ENCODE results near the gene CARD6. TPM values are rescaled to one million over a fixed set of nuclear protein-coding genes. Genes with fewer than 3 reads are reported as not detected.
"Not testable (repeated sequence)": the region's sequence is repeated elsewhere in the genome, so short reads cannot be mapped to it uniquely, and the experiment has no call there.

Gene CARD6
- total RNA-seq, 4 donors from 2014 or later = 4.1 to 20.6 (median 7.1) TPM

- H3K27me3 ChIP-seq = no peaks in the 10 kb centered on the region
- no peak overlapping the region for H3K27ac ChIP-seq
- H3K4me1 ChIP-seq = no peaks in the 10 kb centered on the region
- no peak overlapping the region for H3K4me3 ChIP-seq
- no peak for TF ChIP-seq CTCF (IDR thresholded peaks at IDR 0.05)
- TF ChIP-seq POLR2A (IDR thresholded peaks at IDR 0.05) = no peak
- DNase-seq = no peak
- no peaks in the 10 kb centered on the region for H3K36me3 ChIP-seq
- no peaks in the 10 kb centered on the region for H3K9me3 ChIP-seq
Observed at GRCh38 chr5:40866844-40867243, 25.7 kb downstream of the CARD6 start.

GRCh38 chr5:40869384-40869783 is 28.2 kb downstream of the CARD6 start:
- no peak overlapping the region for H3K4me3 ChIP-seq
- no peaks in the 10 kb centered on the region for H3K4me1 ChIP-seq
- TF ChIP-seq CTCF (IDR thresholded peaks at IDR 0.05) (no peak), POLR2A (IDR thresholded peaks at IDR 0.05) (no peak)
- no peak for DNase-seq
- no peaks in the 10 kb centered on the region for H3K9me3 ChIP-seq
- no peaks in the 10 kb centered on the region for H3K27me3 ChIP-seq
- H3K27ac ChIP-seq = no peak overlapping the region
- no peaks in the 10 kb centered on the region for H3K36me3 ChIP-seq

GRCh38 chr5:40871177-40871576 is 30.0 kb downstream of the CARD6 start:
- no peak for TF ChIP-seq POLR2A (IDR thresholded peaks at IDR 0.05)
- TF ChIP-seq CTCF (IDR thresholded peaks at IDR 0.05) = no peak
- no peak overlapping the region for H3K27ac ChIP-seq
- no peak overlapping the region for H3K4me3 ChIP-seq
- H3K36me3 ChIP-seq = no peaks in the 10 kb centered on the region
- H3K9me3 ChIP-seq = no peaks in the 10 kb centered on the region
- DNase-seq = no peak
- no peaks in the 10 kb centered on the region for H3K27me3 ChIP-seq
- H3K4me1 ChIP-seq = no peaks in the 10 kb centered on the region

- H3K36me3 ChIP-seq, DNase-seq: not testable (repeated sequence)
Observed at GRCh38 chr5:40872253-40872652, 31.1 kb downstream of the CARD6 start.

GRCh38 chr5:40873286-40873880 is 32.2 kb downstream of the CARD6 start:
- H3K27me3 ChIP-seq = no peaks in the 10 kb centered on the region
- TF ChIP-seq POLR2A (IDR thresholded peaks at IDR 0.05) = no peak
- TF ChIP-seq CTCF (IDR thresholded peaks at IDR 0.05) = no peak
- no peaks in the 10 kb centered on the region for H3K9me3 ChIP-seq
- H3K4me1 ChIP-seq = no peaks in the 10 kb centered on the region
- H3K27ac ChIP-seq = no peak overlapping the region
- no peaks in the 10 kb centered on the region for H3K36me3 ChIP-seq
- no peak for DNase-seq
- H3K4me3 ChIP-seq = no peak overlapping the region

More at GRCh38 chr5:40872253-40872652, 31.1 kb downstream of the CARD6 start:
- not testable (repeated sequence) for H3K27me3 ChIP-seq, H3K4me3 ChIP-seq, H3K27ac ChIP-seq, H3K9me3 ChIP-seq, H3K4me1 ChIP-seq

- H3K4me3 ChIP-seq = no peak overlapping the region
- H3K36me3 ChIP-seq = no peaks in the 10 kb centered on the region
- TF ChIP-seq POLR2A (IDR thresholded peaks at IDR 0.05) = no peak
- TF ChIP-seq CTCF (IDR thresholded peaks at IDR 0.05) = no peak
- DNase-seq = no peak
- H3K27ac ChIP-seq = no peak overlapping the region
- H3K9me3 ChIP-seq = no peaks in the 10 kb centered on the region
- H3K27me3 ChIP-seq = no peaks in the 10 kb centered on the region
- H3K4me1 ChIP-seq = no peaks in the 10 kb centered on the region
Observed at GRCh38 chr5:40875958-40876357, 34.8 kb downstream of the CARD6 start.

Data from Peyer's patch (tissue), 4 donors.